ENCODE results near the gene KIAA0040. TPM values are rescaled to one million over a fixed set of nuclear protein-coding genes. Genes with fewer than 3 reads are reported as not detected.

The KIAA0040 gene
- total and polyA plus RNA-seq, 4 experiments from 2014 or later: 28.7 to 53.8 (median 34.9) TPM

DNA sequence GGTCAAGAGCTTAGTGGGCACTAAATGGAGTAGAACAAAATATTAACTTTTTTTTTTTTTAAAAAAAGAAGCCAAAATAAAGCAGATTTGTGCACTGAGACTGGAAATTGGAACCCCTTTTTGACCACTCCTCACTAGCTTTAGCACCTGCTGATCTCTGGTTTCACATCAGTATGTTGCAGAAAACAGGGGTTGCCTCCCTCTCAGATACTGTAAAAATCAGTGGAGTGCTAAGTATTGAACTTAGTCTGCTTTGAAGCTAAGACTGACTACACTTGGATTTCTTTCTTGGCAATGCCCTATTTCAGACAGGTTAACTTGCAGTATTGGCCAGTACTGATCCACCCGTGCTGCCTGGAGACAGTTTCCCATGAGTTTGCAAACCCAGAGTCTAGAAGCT lies 2.7 kb upstream of the KIAA0040 start:
- H3K9me3 Mint-ChIP-seq: peaks cover 0 to 2% (median 0%) of the 10 kb centered on the region in 8 donors
- Histone ChIP-seq H3K27me3 (ENCODE audit: insufficient read depth, low read length) (no peaks in the 10 kb centered on the region), H3K4me1 (ENCODE audit: insufficient read depth, low read length) (peaks cover 29% of the 10 kb centered on the region), H3K4me3 (ENCODE audit: low read length in 2 of 2) (no peak overlapping the region), H3K9me3 (ENCODE audit: control insufficient read depth in 1 of 2, low read length in 2 of 2) (no peaks in the 10 kb centered on the region), H3K27ac (ENCODE audit: low read depth, low read length) (no peak overlapping the region), H3K36me3 (ENCODE audit: insufficient read depth, low read length) (no peaks in the 10 kb centered on the region)
- DNase-seq: no peak
- H3K4me1 Mint-ChIP-seq: peaks cover 18 to 53% (median 28%) of the 10 kb centered on the region in 4 donors
- intact Hi-C loops (cut with micrococcal nuclease): no loop called here
- ChIA-PET CTCF (ENCODE audit: partially characterized antibody) (interaction anchor here (1.1 to 3.4 kb wide), 5 partner anchors 8 to 40 kb away, joined by 3 to 16 read pairs (median 5); no protein-coding TSS in a partner anchor), POLR2A (ENCODE audit: partially characterized antibody) (interaction anchor here (1.2 to 2.4 kb wide), 2 partner anchors 14 to 17 kb away, joined by 3 to 15 read pairs; no protein-coding TSS in a partner anchor)
- H3K27ac Mint-ChIP-seq: peak overlapping the region in 4 of 7 donors; percentile 18 to 53 (median 29)
- H3K36me3 Mint-ChIP-seq: peaks cover 4 to 15% of the 10 kb centered on the region in 2 donors
- H3K4me3 Mint-ChIP-seq: no peak overlapping the region
- H3K27me3 Mint-ChIP-seq: no peaks in the 10 kb centered on the region

DNA sequence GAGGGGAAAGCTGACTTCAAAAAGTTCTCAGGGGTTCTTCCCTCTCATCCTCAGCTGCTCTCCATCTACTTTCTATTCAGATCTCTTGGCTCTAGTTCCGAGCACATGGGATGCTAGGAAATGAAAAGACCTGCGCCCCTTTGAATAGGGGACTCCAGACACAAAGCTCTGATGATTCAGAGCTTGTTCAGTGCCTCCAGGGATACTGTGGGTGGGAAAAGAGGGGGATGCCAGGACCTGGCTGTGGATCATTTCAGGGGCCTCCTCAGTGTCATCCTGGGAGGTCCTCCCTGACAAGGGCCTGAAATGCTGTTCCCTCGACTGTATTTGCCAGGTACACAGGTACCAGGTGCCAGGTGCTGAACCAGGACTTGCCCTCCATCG lies 943 bp upstream of the KIAA0040 start:
- Histone ChIP-seq H3K4me3 (ENCODE audit: low read length in 2 of 2) (no peak overlapping the region), H3K9me3 (ENCODE audit: control insufficient read depth in 1 of 2, low read length in 2 of 2) (no peaks in the 10 kb centered on the region), H3K36me3 (ENCODE audit: insufficient read depth, low read length) (no peaks in the 10 kb centered on the region), H3K27ac (ENCODE audit: low read depth, low read length) (peak overlapping the region; percentile 75), H3K4me1 (ENCODE audit: insufficient read depth, low read length) (peaks cover 47% of the 10 kb centered on the region), H3K27me3 (ENCODE audit: insufficient read depth, low read length) (no peaks in the 10 kb centered on the region)
- Mint-ChIP-seq H3K36me3 (peaks cover 4 to 22% of the 10 kb centered on the region in 2 donors), H3K27me3 (no peaks in the 10 kb centered on the region), H3K9me3 (no peaks in the 10 kb centered on the region), H3K4me3 (peak overlapping the region; percentile 92 to 99 (median 98)), H3K27ac (peak overlapping the region; percentile 72 to 96 (median 88)), H3K4me1 (peaks cover 35 to 70% (median 45%) of the 10 kb centered on the region in 4 donors)
- ChIA-PET CTCF (ENCODE audit: partially characterized antibody) (interaction anchor here (0.9 to 7.9 kb wide), 7 partner anchors 10 to 125 kb away, joined by 3 to 69 read pairs (median 7); no protein-coding TSS in a partner anchor), POLR2A (ENCODE audit: partially characterized antibody) (interaction anchor here (0.9 to 2.4 kb wide), 2 partner anchors 15 to 38 kb away, joined by 3 to 15 read pairs; no protein-coding TSS in a partner anchor)
- no peak for DNase-seq
- intact Hi-C loops (cut with micrococcal nuclease): loop anchor here (2.0 kb wide), 2 partner anchors 39 to 171 kb away; partner anchors contain the start of gene MRPS14

DNA sequence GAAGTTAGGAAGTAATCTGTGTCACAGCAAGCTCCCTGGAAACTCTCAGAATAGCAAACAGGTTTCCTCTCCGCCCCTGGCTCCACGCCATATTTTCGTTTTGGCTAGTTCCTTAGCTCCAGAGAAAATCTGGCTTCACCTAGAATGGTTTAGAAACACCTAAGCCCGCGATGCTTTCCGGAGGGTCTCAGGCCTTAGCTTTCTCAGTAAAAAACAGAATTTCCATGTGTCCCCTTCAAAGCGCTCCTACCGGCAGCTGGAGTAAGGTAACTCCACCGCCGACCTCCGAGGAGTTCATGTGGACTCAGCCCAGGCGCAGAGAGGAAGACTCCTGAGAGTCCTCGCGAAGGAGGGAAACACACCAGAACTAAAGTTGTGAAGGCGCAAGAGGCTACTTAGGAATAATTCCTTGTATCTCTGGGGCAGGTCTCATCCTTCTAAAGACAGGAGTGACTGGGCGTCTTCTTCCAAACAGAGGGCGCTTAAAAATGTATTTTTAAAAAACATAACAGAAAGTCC lies 406 bp downstream of the KIAA0040 start:
- H3K4me3 ChIP-seq (ENCODE audit: low read length in 2 of 2): peak overlapping the region; percentile 85 to 91
- Mint-ChIP-seq H3K9me3 (no peaks in the 10 kb centered on the region), H3K27me3 (no peaks in the 10 kb centered on the region), H3K27ac (peak overlapping the region; percentile 92 to 98 (median 96)), H3K36me3 (peaks cover 15 to 31% of the 10 kb centered on the region in 2 donors), H3K4me1 (peaks cover 39 to 76% (median 52%) of the 10 kb centered on the region in 4 donors), H3K4me3 (peak overlapping the region; percentile 92 to 99 (median 98))
- CTCF ChIA-PET (ENCODE audit: partially characterized antibody): interaction anchor here (1.1 to 7.9 kb wide), 14 partner anchors 10 to 169 kb away, joined by 3 to 69 read pairs (median 5); partner anchors contain the start of gene MRPS14
- H3K9me3 ChIP-seq (ENCODE audit: control insufficient read depth in 1 of 2, low read length in 2 of 2): no peaks in the 10 kb centered on the region
- H3K27me3 ChIP-seq (ENCODE audit: insufficient read depth, low read length): no peaks in the 10 kb centered on the region
- intact Hi-C loops (cut with micrococcal nuclease): loop anchor here (2.0 kb wide), 2 partner anchors 37 to 169 kb away; partner anchors contain the start of gene MRPS14
- no peaks in the 10 kb centered on the region for H3K36me3 ChIP-seq (ENCODE audit: insufficient read depth, low read length)
- DNase-seq: peak; percentile 44 to 55 (median 46)
- H3K27ac ChIP-seq (ENCODE audit: low read depth, low read length): peak overlapping the region; percentile 75
- POLR2A ChIA-PET (ENCODE audit: partially characterized antibody): interaction anchor here (0.7 to 6.8 kb wide), 13 partner anchors 8 to 192 kb away, joined by 3 to 112 read pairs (median 5); partner anchors contain the start of genes CACYBP and MRPS14
- H3K4me1 ChIP-seq (ENCODE audit: insufficient read depth, low read length): peaks cover 51% of the 10 kb centered on the region

DNA sequence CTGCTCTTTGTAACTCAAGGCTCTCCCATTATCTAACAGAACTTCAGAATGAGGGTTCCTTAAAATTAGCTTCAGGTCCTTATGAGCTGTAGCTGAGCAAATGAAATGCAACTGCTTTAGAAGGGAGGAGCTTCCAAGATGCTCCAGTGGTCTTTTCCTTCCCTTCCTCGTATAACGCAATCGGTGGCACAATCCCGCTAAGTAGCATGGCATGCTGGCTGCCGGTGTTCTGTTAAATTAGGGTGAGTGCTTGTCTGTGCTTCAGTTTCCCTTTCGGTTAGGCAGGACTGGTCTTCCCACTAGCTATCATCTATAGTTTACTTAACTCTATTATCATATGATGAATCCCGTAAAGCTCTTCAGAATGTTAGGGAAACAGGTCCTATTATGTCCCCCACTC lies 917 bp downstream of the KIAA0040 start:
- H3K4me1 ChIP-seq (ENCODE audit: insufficient read depth, low read length): peaks cover 55% of the 10 kb centered on the region
- H3K4me3 ChIP-seq (ENCODE audit: low read length in 2 of 2): peak overlapping the region; percentile 85 to 91
- H3K36me3 ChIP-seq (ENCODE audit: insufficient read depth, low read length): no peaks in the 10 kb centered on the region
- Mint-ChIP-seq H3K9me3 (no peaks in the 10 kb centered on the region), H3K4me3 (peak overlapping the region; percentile 92 to 99 (median 98)), H3K27me3 (no peaks in the 10 kb centered on the region), H3K36me3 (peaks cover 20 to 36% of the 10 kb centered on the region in 2 donors), H3K4me1 (peaks cover 44 to 79% (median 57%) of the 10 kb centered on the region in 4 donors), H3K27ac (peak overlapping the region; percentile 92 to 98 (median 96))
- peak overlapping the region; percentile 75 for H3K27ac ChIP-seq (ENCODE audit: low read depth, low read length)
- no peaks in the 10 kb centered on the region for H3K9me3 ChIP-seq (ENCODE audit: control insufficient read depth in 1 of 2, low read length in 2 of 2)
- intact Hi-C loops (cut with micrococcal nuclease): loop anchor here (2.0 kb wide), 3 partner anchors 23 to 169 kb away; partner anchors contain the start of gene MRPS14
- ChIA-PET CTCF (ENCODE audit: partially characterized antibody) (interaction anchor here (0.6 to 7.9 kb wide), 16 partner anchors 10 to 168 kb away, joined by 3 to 69 read pairs (median 4); partner anchors contain the start of gene MRPS14), POLR2A (ENCODE audit: partially characterized antibody) (interaction anchor here (0.7 to 6.8 kb wide), 13 partner anchors 8 to 192 kb away, joined by 3 to 112 read pairs (median 5); partner anchors contain the start of genes CACYBP and MRPS14)
- peak; percentile 42 to 62 (median 50) for DNase-seq
- H3K27me3 ChIP-seq (ENCODE audit: insufficient read depth, low read length): no peaks in the 10 kb centered on the region

DNA sequence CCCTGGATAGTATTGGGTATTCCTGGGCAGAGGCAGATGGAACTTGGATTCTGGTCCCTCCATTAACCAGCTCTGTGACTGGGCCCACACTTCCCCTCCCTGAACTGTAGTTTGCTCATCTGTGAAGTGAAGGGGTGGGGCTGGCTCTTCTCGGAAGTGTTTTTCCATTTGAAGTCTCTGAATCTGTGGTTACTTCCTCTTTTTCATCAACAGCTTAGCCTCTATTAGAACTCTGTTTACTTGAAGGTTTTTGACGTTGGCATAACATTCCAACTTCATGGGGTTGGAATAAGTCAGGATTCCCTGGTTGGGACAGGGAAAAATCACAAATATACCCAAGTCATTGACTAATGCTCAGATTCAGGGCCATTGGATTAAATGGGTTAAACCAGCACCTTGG lies 3.6 kb downstream of the KIAA0040 start:
- H3K36me3 Mint-ChIP-seq: peaks cover 39 to 58% of the 10 kb centered on the region in 2 donors
- H3K4me1 Mint-ChIP-seq: peaks cover 65 to 92% (median 82%) of the 10 kb centered on the region in 4 donors
- Histone ChIP-seq H3K36me3 (ENCODE audit: insufficient read depth, low read length) (peaks cover under 1% of the 10 kb centered on the region), H3K27me3 (ENCODE audit: insufficient read depth, low read length) (no peaks in the 10 kb centered on the region), H3K4me3 (ENCODE audit: low read length in 2 of 2) (peak overlapping the region; percentile 3 to 85), H3K4me1 (ENCODE audit: insufficient read depth, low read length) (peaks cover 82% of the 10 kb centered on the region), H3K27ac (ENCODE audit: low read depth, low read length) (peak overlapping the region; percentile 47), H3K9me3 (ENCODE audit: control insufficient read depth in 1 of 2, low read length in 2 of 2) (no peaks in the 10 kb centered on the region)
- peak; percentile 59 to 79 (median 62) for DNase-seq
- H3K27ac Mint-ChIP-seq: peak overlapping the region; percentile 91 to 98 (median 94)
- H3K9me3 Mint-ChIP-seq: no peaks in the 10 kb centered on the region
- ChIA-PET CTCF (ENCODE audit: partially characterized antibody) (interaction anchor here (0.5 to 7.9 kb wide), 11 partner anchors 11 to 856 kb away, joined by 3 to 69 read pairs (median 7); no protein-coding TSS in a partner anchor), POLR2A (ENCODE audit: partially characterized antibody) (interaction anchor here (0.8 to 6.8 kb wide), 8 partner anchors 13 to 189 kb away, joined by 3 to 112 read pairs (median 6); partner anchors contain the start of genes CACYBP and MRPS14)
- no peaks in the 10 kb centered on the region for H3K27me3 Mint-ChIP-seq
- intact Hi-C loops (cut with micrococcal nuclease): loop anchor here (1.0 to 2.0 kb wide), 2 partner anchors 20 to 160 kb away; no protein-coding TSS in a partner anchor
- H3K4me3 Mint-ChIP-seq: peak overlapping the region; percentile 92 to 99 (median 98)

DNA sequence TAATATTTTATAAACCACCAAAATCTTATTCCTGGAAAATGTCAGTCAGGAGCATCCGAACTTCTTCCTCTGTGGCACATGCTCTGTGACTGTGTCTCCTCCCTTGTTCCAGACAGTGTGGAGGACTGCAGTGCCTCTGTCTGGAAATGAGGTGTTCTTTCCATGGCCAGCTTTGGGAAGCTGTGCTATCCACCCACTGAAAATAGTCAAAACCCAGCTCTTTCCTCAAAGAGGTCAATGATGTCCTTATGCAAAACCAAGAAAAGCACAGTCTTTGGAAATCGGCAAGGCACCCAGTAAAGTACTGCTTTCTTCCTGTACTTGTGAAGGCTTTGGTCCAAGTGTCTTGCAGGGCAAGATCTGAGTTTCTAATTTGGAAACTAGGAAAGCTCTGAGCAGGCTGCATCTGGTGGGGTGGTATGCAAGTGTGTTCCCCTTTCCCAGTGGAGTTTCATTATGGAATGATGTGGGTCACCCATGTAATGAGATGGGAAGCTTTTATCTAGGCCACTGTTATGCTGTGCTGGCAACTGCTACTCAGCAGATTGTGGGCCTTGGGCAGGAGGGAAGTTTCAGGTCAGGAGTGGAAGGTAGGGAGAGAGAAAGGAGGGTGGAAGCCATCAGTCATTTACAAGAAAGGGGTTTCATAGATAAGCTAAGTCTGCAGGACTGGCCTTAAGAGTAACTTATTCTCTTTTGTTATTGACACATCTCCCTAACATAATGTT lies 6.0 kb downstream of the KIAA0040 start:
- H3K27me3 Mint-ChIP-seq: no peaks in the 10 kb centered on the region
- Histone ChIP-seq H3K4me3 (ENCODE audit: low read length in 2 of 2) (no peak overlapping the region), H3K4me1 (ENCODE audit: insufficient read depth, low read length) (peaks cover 99% of the 10 kb centered on the region), H3K27me3 (ENCODE audit: insufficient read depth, low read length) (no peaks in the 10 kb centered on the region), H3K9me3 (ENCODE audit: control insufficient read depth in 1 of 2, low read length in 2 of 2) (no peaks in the 10 kb centered on the region), H3K36me3 (ENCODE audit: insufficient read depth, low read length) (peaks cover 7% of the 10 kb centered on the region), H3K27ac (ENCODE audit: low read depth, low read length) (no peak overlapping the region)
- H3K36me3 Mint-ChIP-seq: peaks cover 52 to 69% of the 10 kb centered on the region in 2 donors
- peak overlapping the region in 7 of 8 donors; percentile 23 to 73 (median 44) for H3K4me3 Mint-ChIP-seq
- no peaks in the 10 kb centered on the region for H3K9me3 Mint-ChIP-seq
- ChIA-PET POLR2A (ENCODE audit: partially characterized antibody) (interaction anchor here (1.2 to 6.8 kb wide), 3 partner anchors 23 to 163 kb away, joined by 4 to 112 read pairs (median 11); partner anchors contain the start of gene MRPS14), CTCF (ENCODE audit: partially characterized antibody) (interaction anchor here (1.6 to 7.9 kb wide), 7 partner anchors 9 to 131 kb away, joined by 4 to 69 read pairs (median 38); no protein-coding TSS in a partner anchor)
- intact Hi-C loops (cut with micrococcal nuclease): no loop called here
- DNase-seq: no peak
- peak overlapping the region in 6 of 7 donors; percentile 43 to 90 (median 58) for H3K27ac Mint-ChIP-seq
- peaks cover 79 to 100% (median 95%) of the 10 kb centered on the region in 4 donors for H3K4me1 Mint-ChIP-seq

All from CD4-positive, alpha-beta memory T cell (primary cell).